Measurements from ENCODE around the gene ZNF598.

Gene ZNF598

DNA sequence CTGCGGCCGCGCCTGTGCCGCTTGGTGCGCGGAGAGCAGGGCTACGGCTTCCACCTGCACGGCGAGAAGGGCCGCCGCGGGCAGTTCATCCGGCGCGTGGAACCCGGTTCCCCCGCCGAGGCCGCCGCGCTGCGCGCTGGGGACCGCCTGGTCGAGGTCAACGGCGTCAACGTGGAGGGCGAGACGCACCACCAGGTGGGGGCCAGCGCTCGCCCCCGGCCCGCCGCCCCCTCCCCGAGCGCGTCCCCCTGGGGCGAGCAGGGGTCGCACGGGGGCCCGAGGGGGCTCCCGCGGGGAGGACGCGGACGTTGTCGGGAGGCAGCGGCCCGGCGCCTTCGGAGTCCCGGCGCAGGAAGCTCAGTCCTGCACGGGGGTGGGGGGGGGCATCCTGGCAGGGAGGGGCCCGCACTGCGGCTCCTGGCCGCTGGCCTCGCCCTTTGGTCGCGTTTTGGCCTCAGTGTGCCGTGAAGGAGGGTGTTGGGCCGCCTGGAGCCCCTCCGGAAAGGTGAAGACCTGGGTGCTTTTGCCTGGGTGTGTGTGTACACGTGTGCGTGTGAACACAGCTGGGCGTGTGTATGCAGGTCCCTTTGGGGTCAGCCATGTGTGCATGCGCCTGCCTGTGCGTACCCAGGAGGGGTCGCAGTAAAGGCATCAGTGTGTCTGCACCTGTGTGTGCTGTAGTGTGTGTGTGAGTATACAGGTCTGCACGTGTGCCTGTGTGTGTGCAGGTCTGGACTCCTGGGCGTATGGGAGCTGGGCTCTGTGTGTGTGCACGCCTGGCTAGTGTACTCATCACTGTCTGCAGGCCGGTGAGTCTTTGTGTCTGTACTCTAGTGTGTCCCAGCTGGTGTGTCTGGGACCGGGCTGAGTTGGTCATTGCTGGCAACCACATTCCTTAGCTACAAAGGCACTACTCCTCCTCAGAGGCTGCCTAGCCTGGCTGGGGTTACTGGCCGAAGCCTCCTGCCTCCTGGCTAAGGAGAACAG is 17.7 kb upstream of the ZNF598 start (continued):
- TF ChIP-seq GLI2 (tag by site-specific recombination; IDR thresholded peaks at IDR 0.05; ENCODE audit: borderline replicate concordance, low read depth) = no peak
- TF ChIP-seq ZNF335 (tag by site-specific recombination; conservative IDR thresholded peaks at IDR 0.05) = no peak
- no peak for TF ChIP-seq SCRT1 (tag by site-specific recombination; IDR thresholded peaks at IDR 0.05; ENCODE audit: borderline replicate concordance)
- TF ChIP-seq ATF2 (tag by site-specific recombination; IDR thresholded peaks at IDR 0.05; ENCODE audit: low read depth) = no peak
- TF ChIP-seq KLF7 (tag by site-specific recombination; IDR thresholded peaks at IDR 0.05; ENCODE audit: borderline replicate concordance) = 0 out of 2 replicates have a peak, but pooled peaks have one; percentile 71
- TF ChIP-seq ZNF837 (tag by site-specific recombination; IDR thresholded peaks at IDR 0.05) = no peak
- peak; percentile 28; the same call in 1 of the 2 replicates for TF ChIP-seq ZNF146 (tag by site-specific recombination; IDR thresholded peaks at IDR 0.05)
- TF ChIP-seq ZNF366 (tag by site-specific recombination; conservative IDR thresholded peaks at IDR 0.05) = no peak
- TF ChIP-seq ZNF175 (tag by site-specific recombination; IDR thresholded peaks at IDR 0.05) = no peak
- TF ChIP-seq BCL11A (tag by site-specific recombination; IDR thresholded peaks at IDR 0.05; ENCODE audit: low read depth) = no peak
- TF ChIP-seq GFI1B (tag by site-specific recombination; IDR thresholded peaks at IDR 0.05) = no peak
- no peak for TF ChIP-seq ZNF266 (tag by site-specific recombination; IDR thresholded peaks at IDR 0.05; ENCODE audit: low read depth)
- TF ChIP-seq KLF8 (tag by site-specific recombination; IDR thresholded peaks at IDR 0.05) = no peak; the same call in 1 of the 2 replicates
- TF ChIP-seq, protein P1, sequence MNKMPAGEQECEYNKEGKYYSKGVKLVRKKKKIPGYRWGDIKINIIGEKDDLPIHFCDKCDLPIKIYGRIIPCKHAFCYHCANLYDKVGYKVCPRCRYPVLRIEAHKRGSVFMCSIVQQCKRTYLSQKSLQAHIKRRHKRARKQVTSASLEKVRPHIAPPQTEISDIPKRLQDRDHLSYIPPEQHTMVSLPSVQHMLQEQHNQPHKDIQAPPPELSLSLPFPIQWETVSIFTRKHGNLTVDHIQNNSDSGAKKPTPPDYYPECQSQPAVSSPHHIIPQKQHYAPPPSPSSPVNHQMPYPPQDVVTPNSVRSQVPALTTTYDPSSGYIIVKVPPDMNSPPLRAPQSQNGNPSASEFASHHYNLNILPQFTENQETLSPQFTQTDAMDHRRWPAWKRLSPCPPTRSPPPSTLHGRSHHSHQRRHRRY (tag by site-specific recombination; IDR thresholded peaks at IDR 0.05) = no peak
- TF ChIP-seq ZSCAN30 (tag by site-specific recombination; IDR thresholded peaks at IDR 0.05) = no peak
- no peak for TF ChIP-seq ZNF571 (tag by site-specific recombination; IDR thresholded peaks at IDR 0.05)
- peak; percentile 77 for TF ChIP-seq ZBTB17 (tag by site-specific recombination; IDR thresholded peaks at IDR 0.05)
- TF ChIP-seq ZNF629 (tag by site-specific recombination; IDR thresholded peaks at IDR 0.05) = no peak
- no peak for TF ChIP-seq ZNF138 (tag by site-specific recombination; IDR thresholded peaks at IDR 0.05; ENCODE audit: borderline replicate concordance)
- TF ChIP-seq, protein P2, sequence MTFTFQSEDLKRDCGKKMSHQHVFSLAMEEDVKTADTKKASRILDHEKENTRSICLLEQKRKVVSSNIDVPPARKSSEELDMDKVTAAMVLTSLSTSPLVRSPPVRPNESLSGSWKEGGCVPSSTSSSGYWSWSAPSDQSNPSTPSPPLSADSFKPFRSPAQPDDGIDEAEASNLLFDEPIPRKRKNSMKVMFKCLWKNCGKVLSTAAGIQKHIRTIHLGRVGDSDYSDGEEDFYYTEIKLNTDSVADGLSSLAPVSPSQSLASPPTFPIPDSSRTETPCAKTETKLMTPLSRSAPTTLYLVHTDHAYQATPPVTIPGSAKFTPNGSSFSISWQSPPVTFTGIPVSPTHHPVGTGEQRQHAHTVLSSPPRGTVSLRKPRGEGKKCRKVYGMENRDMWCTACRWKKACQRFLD (tag by site-specific recombination; IDR thresholded peaks at IDR 0.05) = no peak
- TF ChIP-seq ZNF654 (tag by site-specific recombination; IDR thresholded peaks at IDR 0.05; ENCODE audit: low read depth) = no peak
- TF ChIP-seq ZNF184 (tag by site-specific recombination; IDR thresholded peaks at IDR 0.05) = no peak
- TF ChIP-seq ZNF501 (tag by site-specific recombination; IDR thresholded peaks at IDR 0.05) = no peak
- TF ChIP-seq ZNF18 (tag by site-specific recombination; IDR thresholded peaks at IDR 0.05) = peak; percentile 73
- no peak for TF ChIP-seq ZBTB10 (tag by site-specific recombination; IDR thresholded peaks at IDR 0.05)
- TF ChIP-seq ZNF239 (tag by site-specific recombination; IDR thresholded peaks at IDR 0.05) = no peak
- peak; percentile 58; the same call in 1 of the 2 replicates for TF ChIP-seq ZBTB20 (tag by site-specific recombination; IDR thresholded peaks at IDR 0.05)
- TF ChIP-seq, protein P3, sequence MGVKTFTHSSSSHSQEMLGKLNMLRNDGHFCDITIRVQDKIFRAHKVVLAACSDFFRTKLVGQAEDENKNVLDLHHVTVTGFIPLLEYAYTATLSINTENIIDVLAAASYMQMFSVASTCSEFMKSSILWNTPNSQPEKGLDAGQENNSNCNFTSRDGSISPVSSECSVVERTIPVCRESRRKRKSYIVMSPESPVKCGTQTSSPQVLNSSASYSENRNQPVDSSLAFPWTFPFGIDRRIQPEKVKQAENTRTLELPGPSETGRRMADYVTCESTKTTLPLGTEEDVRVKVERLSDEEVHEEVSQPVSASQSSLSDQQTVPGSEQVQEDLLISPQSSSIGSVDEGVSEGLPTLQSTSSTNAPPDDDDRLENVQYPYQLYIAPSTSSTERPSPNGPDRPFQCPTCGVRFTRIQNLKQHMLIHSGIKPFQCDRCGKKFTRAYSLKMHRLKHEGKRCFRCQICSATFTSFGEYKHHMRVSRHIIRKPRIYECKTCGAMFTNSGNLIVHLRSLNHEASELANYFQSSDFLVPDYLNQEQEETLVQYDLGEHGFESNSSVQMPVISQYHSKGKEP (tag by site-specific recombination; IDR thresholded peaks at IDR 0.05) = no peak
- no peak for TF ChIP-seq ZNF132 (tag by site-specific recombination; IDR thresholded peaks at IDR 0.05; ENCODE audit: borderline replicate concordance)
- 0 out of 2 replicates have a peak, but pooled peaks have one; percentile 26 for TF ChIP-seq ZNF24 (tag by site-specific recombination; IDR thresholded peaks at IDR 0.05)
